GM10847 (cell line): ENCODE data around the gene ENDOU.
A peak's percentile ranks its signal among the peaks of the same experiment; 100 is the strongest.

Experiments used
- POLR2A ChIP-seq: IDR thresholded peaks from 2 replicates; pipeline ENCODE4 v1.6.1; 2011; ENCODE audit not compliant: insufficient read length; ENCODE audit errors: extremely low read depth

ENDOU gene

DNA sequence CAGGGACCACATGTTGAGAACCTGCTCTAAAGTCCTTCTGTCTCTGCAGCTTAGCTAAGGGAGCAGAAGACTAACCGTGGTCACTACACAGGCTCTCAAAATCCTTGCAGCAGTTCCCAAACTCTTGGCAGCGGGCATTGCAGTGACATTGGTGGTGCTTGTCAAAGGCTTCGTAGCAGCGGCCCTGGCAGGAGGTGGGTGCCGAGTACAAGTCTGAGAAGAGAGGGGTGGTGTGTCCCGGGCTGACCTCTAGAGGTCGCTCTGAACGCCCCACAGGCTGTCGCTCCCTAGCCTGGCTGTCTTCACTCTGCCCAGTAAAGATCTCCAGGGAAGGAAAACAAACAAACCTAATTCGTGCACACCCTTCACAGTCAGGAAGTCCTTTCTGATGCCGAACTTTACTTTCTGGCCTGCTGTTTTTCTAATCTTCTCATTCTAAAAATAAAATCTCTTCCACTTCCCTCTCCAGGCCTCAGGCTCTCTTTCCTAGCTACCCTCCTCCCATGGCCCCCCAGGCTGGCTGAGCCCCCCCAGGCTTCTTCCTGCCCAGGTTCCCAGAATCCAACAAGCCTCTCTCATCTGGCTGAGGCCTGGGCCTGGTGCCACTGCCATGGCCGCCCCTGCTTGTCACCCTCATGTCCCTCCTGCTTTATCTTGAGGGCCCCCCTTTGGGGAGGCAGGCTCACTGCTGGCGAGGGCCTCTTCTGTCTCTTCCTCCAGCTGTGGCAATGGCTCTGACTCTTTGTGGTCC lies 7.7 kb downstream of the ENDOU start:
- no peak for TF ChIP-seq POLR2A

DNA sequence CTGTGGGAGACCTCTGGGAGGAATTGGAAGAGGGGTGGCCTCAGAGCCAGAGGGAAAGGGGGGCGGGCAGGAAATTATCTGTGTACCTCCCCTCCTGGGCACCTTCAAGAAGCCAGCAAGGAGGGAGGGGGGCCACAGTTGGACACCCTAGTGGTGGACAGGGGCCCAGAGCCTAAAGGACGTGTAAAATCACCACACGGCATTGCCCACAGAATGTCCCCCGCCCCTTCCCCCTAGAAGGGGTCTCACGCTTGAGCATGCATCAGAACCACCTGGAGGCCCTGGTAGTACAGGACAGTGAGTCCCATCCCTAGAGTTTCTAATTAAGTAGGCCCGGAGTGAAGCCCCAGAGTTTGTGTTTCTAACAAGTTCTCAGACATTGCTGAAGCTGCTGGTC lies 8.2 kb downstream of the ENDOU start:
- TF ChIP-seq POLR2A, result no peak

- no peak for TF ChIP-seq POLR2A
Observed at GRCh38 chr12:47715877-47716548, 9.3 kb downstream of the ENDOU start.

DNA sequence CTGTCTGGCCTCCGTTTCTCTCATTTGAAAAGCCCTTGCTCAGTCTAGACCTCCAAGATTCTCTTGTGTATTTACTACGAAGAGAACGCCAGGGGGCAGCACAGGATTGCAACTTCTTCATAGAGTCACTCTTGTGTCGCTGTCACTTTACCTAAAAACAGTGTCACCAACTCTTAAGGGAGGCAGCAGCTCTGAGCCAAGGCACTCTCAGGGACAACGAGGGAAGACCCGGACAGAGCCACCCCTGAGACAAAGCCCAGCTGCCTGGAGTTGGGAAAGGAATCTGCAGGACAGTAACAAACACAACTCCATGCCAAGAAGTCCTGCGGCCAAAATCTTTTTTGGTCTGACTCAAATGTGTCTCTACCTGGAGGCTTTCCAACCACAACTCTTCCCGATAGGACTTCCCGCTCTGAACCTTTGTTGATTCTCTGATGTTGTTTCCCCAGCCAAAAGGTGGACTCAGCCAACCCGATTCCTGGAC lies 9.9 kb downstream of the ENDOU start:
- TF ChIP-seq POLR2A, result no peak

GRCh38 chr12:47714826-47715386 lies 10.4 kb downstream of the ENDOU start:
- no peak for TF ChIP-seq POLR2A

DNA sequence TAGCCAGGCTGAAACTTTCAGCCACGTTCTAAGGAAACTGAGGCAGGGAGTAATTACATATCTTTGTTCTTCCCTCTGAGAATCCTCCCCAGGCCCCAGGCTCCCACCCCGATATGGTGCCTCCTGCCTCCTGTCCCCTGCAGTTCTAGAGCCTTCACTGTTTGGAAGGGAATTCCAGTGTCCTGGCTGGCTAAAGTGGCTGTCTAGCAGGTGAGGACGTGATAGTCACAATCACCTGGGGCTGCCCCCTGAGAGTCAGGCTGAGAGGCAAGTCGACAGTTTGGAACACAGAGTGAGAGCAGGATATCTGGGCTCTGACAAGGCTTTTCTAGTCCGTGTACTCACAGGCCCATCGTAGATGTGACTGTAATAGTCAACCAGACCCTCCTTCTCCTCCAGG lies 13.1 kb downstream of the ENDOU start:
- no peak for TF ChIP-seq POLR2A

DNA sequence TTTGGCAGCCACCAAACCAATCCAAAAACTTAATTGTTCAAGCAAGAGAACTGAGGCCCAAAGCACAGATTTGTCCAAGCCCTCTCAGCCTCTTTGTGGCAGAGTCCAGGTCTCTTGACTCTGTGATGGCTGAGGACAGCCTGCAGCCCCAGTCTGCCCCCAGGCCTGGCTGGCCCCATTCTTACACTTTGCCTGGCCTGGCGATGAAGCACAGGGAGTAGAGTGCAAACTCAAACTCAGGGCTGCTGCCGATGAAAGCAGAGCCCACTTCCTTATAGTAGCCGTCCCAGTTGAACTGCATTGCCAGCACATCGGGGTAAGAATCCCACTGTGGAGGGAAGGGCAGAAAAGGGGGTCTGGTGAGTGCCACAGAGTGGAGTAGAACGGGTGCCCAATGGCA lies 13.8 kb downstream of the ENDOU start:
- TF ChIP-seq POLR2A, result no peak

GRCh38 chr12:47710278-47710677 lies 15.0 kb downstream of the ENDOU start:
- no peak for TF ChIP-seq POLR2A

GRCh38 chr12:47709671-47710070 lies 15.6 kb downstream of the ENDOU start:
- TF ChIP-seq POLR2A, result no peak

GRCh38 chr12:47709237-47709636 lies 16.1 kb downstream of the ENDOU start:
- TF ChIP-seq POLR2A, result no peak

- no peak for TF ChIP-seq POLR2A
Observed at GRCh38 chr12:47707905-47708543, 17.3 kb downstream of the ENDOU start.

GRCh38 chr12:47707355-47707754 lies 17.9 kb downstream of the ENDOU start:
- TF ChIP-seq POLR2A, result no peak

DNA sequence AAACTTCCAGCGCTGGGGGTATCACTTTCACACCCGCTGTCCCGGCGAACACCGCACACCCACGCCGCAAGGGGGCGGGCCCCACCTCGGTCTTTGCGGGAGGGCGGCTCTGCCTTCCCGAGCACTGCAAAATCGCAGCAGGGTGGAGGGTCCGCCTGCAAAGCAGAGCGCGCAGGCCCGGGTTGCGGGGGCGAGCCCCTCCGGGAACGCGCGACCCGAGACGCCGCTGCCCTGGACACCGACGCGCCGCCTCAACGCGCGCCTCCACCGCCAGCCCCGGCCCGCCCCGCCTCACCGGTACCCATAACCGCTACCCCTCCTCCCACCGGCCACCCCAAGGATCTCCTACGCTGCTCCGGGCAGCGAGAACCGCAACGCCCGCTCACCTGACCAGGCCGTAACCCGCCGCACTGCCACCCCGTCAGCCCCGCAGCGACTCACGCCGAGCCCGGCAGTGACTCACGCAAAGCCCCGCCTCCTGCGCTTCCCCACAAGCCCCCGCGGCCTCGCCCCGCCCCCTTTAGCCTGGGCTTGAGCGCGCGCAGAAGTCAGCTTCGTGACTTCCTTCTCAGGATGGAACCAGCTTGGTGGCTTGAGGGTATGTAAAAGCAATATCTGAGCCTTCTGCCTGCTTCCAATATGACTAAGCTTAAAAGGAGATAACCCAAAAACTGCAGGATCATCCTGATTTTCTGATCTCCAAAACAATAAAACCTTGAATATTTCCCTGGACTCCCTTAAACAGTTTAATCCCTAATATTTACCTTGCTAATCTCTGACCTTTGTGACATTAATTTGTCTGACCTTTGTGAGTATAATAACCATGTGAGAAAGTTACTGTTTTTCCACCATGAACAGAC lies 19.5 kb downstream of the ENDOU start, which contains the start of gene RPAP3:
Gene RPAP3 (minus strand): TSS at position 465 of the 860 bp plus-strand sequence. CDS start 3,190 bp downstream, outside the sequence.
- peak; percentile 95 for TF ChIP-seq POLR2A

DNA sequence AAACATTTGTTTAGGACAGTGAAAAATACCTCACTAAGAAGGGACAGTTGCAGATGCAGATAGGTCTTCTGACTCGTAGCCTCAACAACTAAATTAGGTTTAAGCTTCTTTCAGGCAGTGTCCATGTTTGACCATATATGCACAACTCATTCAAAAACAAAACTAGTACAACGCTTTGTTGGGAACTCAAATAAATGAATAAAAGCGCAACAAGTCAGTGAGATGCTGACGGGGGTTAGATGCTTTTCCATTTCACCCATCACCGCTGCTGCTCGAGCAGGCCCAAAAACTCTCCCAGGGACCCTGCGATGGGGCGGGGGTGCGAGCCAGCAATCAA lies 20.1 kb downstream of the ENDOU start:
- no peak for TF ChIP-seq POLR2A

- no peak for TF ChIP-seq POLR2A
Observed at GRCh38 chr12:47704719-47705118, 20.6 kb downstream of the ENDOU start.
